ENCODE results near the gene CD3D. TPM values are rescaled to one million over a fixed set of nuclear protein-coding genes. Genes with fewer than 3 reads are reported as not detected.

The CD3D gene
- total RNA-seq, 1 donor from 2014 or later, result 1.8 TPM

DNA sequence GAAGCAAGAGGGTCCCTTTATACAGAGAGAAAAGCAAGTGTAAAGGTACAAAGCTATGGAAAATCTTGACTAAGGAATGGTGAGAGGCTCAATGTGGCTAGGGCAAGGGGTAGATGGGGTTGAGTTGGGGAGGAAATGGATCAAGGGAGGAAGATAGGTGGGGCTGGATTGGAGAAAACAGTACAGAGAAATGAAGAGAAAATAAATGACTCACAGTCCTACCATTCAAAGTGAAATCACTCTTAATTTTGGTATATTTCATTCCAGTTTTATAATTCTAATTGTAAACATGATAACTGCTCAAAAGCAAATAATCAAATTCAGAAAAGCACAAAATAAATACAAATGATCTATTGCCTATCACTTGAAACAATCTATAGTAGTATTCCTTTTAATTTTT, 33.5 kb upstream of the CD3D start:
- TF ChIP-seq CTCF (IDR thresholded peaks at IDR 0.05), result no peak
- Mint-ChIP-seq H3K9me3 (no peaks in the 10 kb centered on the region), H3K4me3 (no peak overlapping the region), H3K4me1 (no peaks in the 10 kb centered on the region), H3K27ac (no peak overlapping the region), H3K27me3 (no peaks in the 10 kb centered on the region), H3K36me3 (ENCODE audit: low read depth) (peaks cover 92% of the 10 kb centered on the region)
- DNase-seq, result no peak
- ChIA-PET POLR2A (no interaction called here), CTCF (no interaction called here)
- intact Hi-C loops (cut with micrococcal nuclease), result no loop called here
- no peak for ATAC-seq (ENCODE audit: low read depth)

DNA sequence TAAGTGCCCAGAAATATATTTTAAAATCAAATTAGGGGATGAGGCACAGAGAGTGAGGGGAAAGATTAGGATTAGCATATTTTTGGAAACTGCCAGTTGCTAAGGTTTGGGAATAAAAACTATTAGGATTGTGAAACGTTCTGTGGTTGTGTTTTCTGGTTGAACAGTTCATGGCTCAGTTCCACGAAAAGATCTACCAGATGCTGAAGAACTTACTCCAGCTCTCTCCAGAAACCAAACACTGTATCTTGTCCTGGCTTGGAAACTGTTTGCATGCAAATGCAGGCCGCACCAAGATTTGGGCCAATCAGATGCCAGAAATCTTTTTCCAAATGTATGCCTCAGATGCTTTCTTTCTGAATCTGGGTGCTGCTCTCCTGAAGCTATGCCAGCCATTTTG, 32.2 kb upstream of the CD3D start:
- Mint-ChIP-seq H3K9me3 (no peaks in the 10 kb centered on the region), H3K27ac (no peak overlapping the region), H3K36me3 (ENCODE audit: low read depth) (peaks cover 96% of the 10 kb centered on the region), H3K27me3 (no peaks in the 10 kb centered on the region), H3K4me3 (no peak overlapping the region), H3K4me1 (no peaks in the 10 kb centered on the region)
- DNase-seq (no peak), ATAC-seq (ENCODE audit: low read depth) (no peak)
- TF ChIP-seq CTCF (IDR thresholded peaks at IDR 0.05), result no peak
- intact Hi-C loops (cut with micrococcal nuclease), result no loop called here
- ChIA-PET POLR2A (no interaction called here), CTCF (interaction anchor here (1.0 kb wide), 2 partner anchors 176 to 238 kb away, joined by 3 to 4 read pairs; no protein-coding TSS in a partner anchor)

DNA sequence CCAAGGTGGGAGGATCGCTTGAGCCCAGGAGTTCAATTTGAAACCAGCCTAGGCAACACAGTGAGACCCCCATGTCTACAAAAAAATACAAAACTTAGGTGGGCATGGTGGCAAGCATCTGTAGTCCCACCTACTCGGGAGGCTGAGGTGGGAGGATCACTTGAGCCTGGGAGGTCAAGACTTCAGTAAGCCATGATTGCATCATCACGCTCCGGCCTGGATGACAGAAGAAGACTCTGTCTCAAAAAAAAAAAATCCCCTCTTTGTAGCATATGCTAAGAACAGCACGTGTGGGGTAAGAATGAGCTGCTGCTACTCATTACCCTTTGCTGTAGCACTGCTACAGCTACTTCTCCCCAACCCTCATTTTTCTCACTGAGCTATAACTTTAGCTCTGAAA, 31.4 kb upstream of the CD3D start:
- POLR2A ChIA-PET, result interaction anchor here (0.5 to 0.7 kb wide), 2 partner anchors 198 to 408 kb away, joined by 5 to 6 read pairs; partner anchors contain the start of gene ARCN1
- no peak for ATAC-seq (ENCODE audit: low read depth)
- no peaks in the 10 kb centered on the region for H3K9me3 Mint-ChIP-seq
- no peaks in the 10 kb centered on the region for H3K4me1 Mint-ChIP-seq
- H3K36me3 Mint-ChIP-seq (ENCODE audit: low read depth), result peaks cover 96% of the 10 kb centered on the region
- no peak for TF ChIP-seq CTCF (IDR thresholded peaks at IDR 0.05)
- no peak overlapping the region for H3K4me3 Mint-ChIP-seq
- no peak overlapping the region for H3K27ac Mint-ChIP-seq
- intact Hi-C loops (cut with micrococcal nuclease), result no loop called here
- no peak for DNase-seq
- H3K27me3 Mint-ChIP-seq, result no peaks in the 10 kb centered on the region
- CTCF ChIA-PET, result interaction anchor here (1.0 kb wide), 1 partner anchor 176 kb away, joined by 4 read pairs; no protein-coding TSS in a partner anchor

GRCh38 chr11:118373263-118373662, 30.8 kb upstream of the CD3D start:
- Mint-ChIP-seq H3K27ac (no peak overlapping the region), H3K9me3 (no peaks in the 10 kb centered on the region), H3K4me1 (no peaks in the 10 kb centered on the region), H3K4me3 (no peak overlapping the region), H3K27me3 (no peaks in the 10 kb centered on the region), H3K36me3 (ENCODE audit: low read depth) (peaks cover 97% of the 10 kb centered on the region)
- ChIA-PET CTCF (no interaction called here), POLR2A (interaction anchor here (0.9 kb wide), 1 partner anchor 159 kb away, joined by 6 read pairs; no protein-coding TSS in a partner anchor)
- no peak for TF ChIP-seq CTCF (IDR thresholded peaks at IDR 0.05)
- no peak for DNase-seq
- ATAC-seq (ENCODE audit: low read depth), result no peak
- intact Hi-C loops (cut with micrococcal nuclease), result no loop called here

GRCh38 chr11:118370774-118371173, 28.3 kb upstream of the CD3D start:
- Mint-ChIP-seq H3K4me3 (no peak overlapping the region), H3K27ac (no peak overlapping the region), H3K36me3 (ENCODE audit: low read depth) (peaks cover 92% of the 10 kb centered on the region), H3K4me1 (no peaks in the 10 kb centered on the region), H3K27me3 (no peaks in the 10 kb centered on the region), H3K9me3 (no peaks in the 10 kb centered on the region)
- ChIA-PET CTCF (no interaction called here), POLR2A (no interaction called here)
- DNase-seq, result no peak
- no peak for ATAC-seq (ENCODE audit: low read depth)
- TF ChIP-seq CTCF (IDR thresholded peaks at IDR 0.05), result no peak
- intact Hi-C loops (cut with micrococcal nuclease), result no loop called here
